BJ (cell line): ENCODE data around the gene TTC16. TPM values are rescaled to one million over a fixed set of nuclear protein-coding genes. Genes with fewer than 3 reads are reported as not detected.

Experiments
- CTCF ChIA-PET: fragments of 350-600 bp; formaldehyde crosslinking; extraction: SDS; loops from one replicate; lab custom pipeline; 2021; ENCODE audit warnings: antibody characterized with exemption, inconsistent platforms; lab: Yijun Ruan, JAX
- POLR2A ChIA-PET: fragments of 300-600 bp; sonication (Branson Sonifier 250); formaldehyde crosslinking; extraction: SDS; loops from one replicate; lab custom pipeline; 2021; ENCODE audit warnings: antibody characterized with exemption; lab: Charles Lee
- DNase-seq: peaks from one replicate; pipeline ENCODE4 v3.0.0-alpha.2; 2011; ENCODE audit warnings: low read depth
- H3K27me3 ChIP-seq: 2 replicates; pipeline ENCODE4 v1.6.0; 2011; ENCODE audit warnings: low read length; ENCODE audit not compliant: control insufficient read depth, insufficient read depth
- H3K36me3 ChIP-seq: 2 replicates; pipeline ENCODE4 v1.5.1; 2011; ENCODE audit warnings: low read length; ENCODE audit not compliant: control insufficient read depth, insufficient read depth
- H3K4me3 ChIP-seq: 2 replicates; pipeline ENCODE4 v1.5.1; 2011; ENCODE audit warnings: low read depth, mild to moderate bottlenecking, control low read depth, low read length
- polyA plus RNA-seq: library from polyadenylated mRNA; depleted of rRNA; stranded (reverse); fragments of >200 nt; gene quantifications from 2 replicates; pipeline ENCODE4 v1.2.3, GENCODE V29; 2011
- TF ChIP-seq, protein P1 (sequence below): IDR thresholded peaks from 2 replicates; pipeline ENCODE4 v1.5.1; 2011; ENCODE audit warnings: low read depth, mild to moderate bottlenecking, control low read depth, inconsistent platforms, low read length, moderate library complexity; ENCODE audit not compliant: insufficient read depth

The TTC16 gene
- polyA plus RNA-seq, 1 experiment = 0.07 TPM

DNA sequence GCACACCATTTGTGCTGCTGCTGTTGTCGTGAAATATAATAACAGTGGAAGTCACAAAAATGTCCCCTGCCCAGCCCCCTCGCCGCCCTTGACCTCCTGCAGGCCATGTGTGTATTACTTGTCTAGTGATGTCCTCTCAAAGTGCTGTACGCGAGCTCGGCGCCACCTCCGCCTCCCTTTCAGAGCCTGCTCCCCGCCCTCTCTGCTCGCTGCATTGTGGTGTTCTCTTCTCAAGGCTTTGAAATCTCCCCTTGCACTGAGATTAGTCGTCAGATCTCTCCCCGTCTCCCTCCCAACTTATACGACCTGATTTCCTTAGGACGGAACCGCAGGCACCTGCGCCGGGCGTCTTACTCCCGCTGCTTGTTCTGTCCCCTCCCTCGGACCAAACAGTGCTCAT lies 23.8 kb upstream of the TTC16 start:
- peaks cover 6% of the 10 kb centered on the region; the same call in 1 of the 2 replicates for H3K36me3 ChIP-seq
- H3K4me3 ChIP-seq = no peak overlapping the region
- DNase-seq = no peak
- no peaks in the 10 kb centered on the region for H3K27me3 ChIP-seq
- POLR2A ChIA-PET = no interaction called here
- TF ChIP-seq, protein P1, sequence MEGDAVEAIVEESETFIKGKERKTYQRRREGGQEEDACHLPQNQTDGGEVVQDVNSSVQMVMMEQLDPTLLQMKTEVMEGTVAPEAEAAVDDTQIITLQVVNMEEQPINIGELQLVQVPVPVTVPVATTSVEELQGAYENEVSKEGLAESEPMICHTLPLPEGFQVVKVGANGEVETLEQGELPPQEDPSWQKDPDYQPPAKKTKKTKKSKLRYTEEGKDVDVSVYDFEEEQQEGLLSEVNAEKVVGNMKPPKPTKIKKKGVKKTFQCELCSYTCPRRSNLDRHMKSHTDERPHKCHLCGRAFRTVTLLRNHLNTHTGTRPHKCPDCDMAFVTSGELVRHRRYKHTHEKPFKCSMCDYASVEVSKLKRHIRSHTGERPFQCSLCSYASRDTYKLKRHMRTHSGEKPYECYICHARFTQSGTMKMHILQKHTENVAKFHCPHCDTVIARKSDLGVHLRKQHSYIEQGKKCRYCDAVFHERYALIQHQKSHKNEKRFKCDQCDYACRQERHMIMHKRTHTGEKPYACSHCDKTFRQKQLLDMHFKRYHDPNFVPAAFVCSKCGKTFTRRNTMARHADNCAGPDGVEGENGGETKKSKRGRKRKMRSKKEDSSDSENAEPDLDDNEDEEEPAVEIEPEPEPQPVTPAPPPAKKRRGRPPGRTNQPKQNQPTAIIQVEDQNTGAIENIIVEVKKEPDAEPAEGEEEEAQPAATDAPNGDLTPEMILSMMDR = no peak
- CTCF ChIA-PET = interaction anchor here (1.2 to 1.8 kb wide), 2 partner anchors 11 to 12 kb away, joined by 3 to 6 read pairs; no protein-coding TSS in a partner anchor

DNA sequence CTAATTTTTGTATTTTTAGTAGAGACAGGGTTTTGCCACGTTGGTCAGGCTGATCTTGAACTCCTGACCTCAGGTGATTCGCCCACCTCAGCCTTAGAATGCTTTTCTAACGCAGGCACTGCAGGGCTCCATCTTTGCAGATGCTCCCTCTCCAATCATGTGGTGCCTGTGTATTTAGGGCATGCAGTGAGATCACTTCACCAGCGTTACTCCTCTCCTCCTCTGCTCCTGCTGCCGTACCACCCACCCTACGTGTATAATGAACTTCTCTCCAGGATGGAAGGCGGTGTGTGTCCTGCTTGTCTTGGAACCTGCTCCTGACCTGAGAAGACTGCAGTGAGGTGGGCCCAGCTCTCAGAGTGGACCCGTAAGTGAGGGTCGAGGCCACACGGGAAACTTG lies 22.7 kb upstream of the TTC16 start:
- POLR2A ChIA-PET = no interaction called here
- Histone ChIP-seq H3K36me3 (peaks cover 6% of the 10 kb centered on the region; the same call in 1 of the 2 replicates), H3K4me3 (no peak overlapping the region), H3K27me3 (no peaks in the 10 kb centered on the region)
- TF ChIP-seq, protein P1 = no peak
- CTCF ChIA-PET = interaction anchor here (0.8 to 1.8 kb wide), 2 partner anchors 12 to 32 kb away, joined by 3 to 6 read pairs; no protein-coding TSS in a partner anchor
- no peak for DNase-seq

DNA sequence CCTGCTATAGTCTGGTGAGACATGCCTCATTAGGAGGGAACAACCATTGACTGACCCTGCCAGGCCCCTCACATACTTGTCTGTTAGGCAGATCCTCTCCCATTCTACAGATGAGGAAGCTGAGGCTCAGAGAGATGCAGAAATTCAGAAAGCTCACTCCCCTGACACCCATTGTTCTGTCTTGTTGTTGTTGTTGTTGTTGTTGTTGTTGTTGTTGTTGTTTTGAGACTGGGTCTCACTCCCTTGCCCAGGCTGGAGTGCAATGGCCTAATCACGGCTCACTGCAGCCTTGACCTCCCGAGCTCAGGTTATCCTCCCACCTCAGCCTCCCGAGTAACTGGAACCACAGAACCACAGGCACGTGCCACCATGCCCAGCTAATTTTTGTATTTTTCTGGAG lies 22.2 kb upstream of the TTC16 start:
- Histone ChIP-seq H3K27me3 (no peaks in the 10 kb centered on the region), H3K4me3 (no peak overlapping the region), H3K36me3 (peaks cover 6% of the 10 kb centered on the region; the same call in 1 of the 2 replicates)
- DNase-seq = no peak
- CTCF ChIA-PET = interaction anchor here (0.8 to 1.0 kb wide), 2 partner anchors 31 to 41 kb away, joined by 3 read pairs; no protein-coding TSS in a partner anchor
- TF ChIP-seq, protein P1 = no peak
- POLR2A ChIA-PET = no interaction called here

DNA sequence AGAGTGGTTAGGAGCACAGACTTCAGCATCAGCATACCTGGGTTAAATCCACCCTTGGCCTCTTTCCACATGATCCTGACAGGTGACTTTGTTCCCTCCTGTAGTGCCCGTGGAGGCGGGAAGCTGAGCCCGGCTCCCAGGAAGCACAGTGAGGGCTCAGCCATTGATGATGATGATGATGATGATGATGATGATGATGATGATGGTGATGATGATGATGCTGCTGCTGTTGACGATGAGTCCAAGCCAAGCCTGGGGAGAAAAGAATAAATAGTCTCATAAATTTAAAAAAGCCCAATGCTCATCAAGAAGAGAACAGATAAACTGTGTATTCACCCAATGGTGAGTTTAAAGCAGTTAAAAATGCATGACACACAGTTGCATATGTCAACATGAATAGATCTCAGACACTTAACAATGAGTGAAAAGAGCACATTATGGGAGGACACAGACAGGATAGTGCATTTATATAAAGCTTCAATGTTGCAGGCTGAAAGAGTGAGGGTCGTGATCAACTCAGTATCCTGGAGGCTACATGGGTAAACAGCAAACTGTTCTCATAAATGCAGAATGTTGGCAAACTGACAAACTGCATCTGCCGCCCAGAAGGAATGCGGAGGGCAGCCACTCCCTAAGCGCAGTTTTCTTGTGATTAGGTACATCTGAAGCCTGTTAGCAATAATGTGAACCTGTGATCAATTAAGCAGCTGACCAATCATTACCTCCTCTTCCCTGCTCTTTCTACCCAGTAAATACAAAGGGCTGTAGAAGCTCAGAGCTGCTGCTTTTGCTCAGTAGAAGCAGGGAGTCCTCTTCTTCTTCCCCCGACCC lies 20.8 kb upstream of the TTC16 start:
- Histone ChIP-seq H3K36me3 (peaks cover 5% of the 10 kb centered on the region; the same call in 1 of the 2 replicates), H3K27me3 (no peaks in the 10 kb centered on the region), H3K4me3 (no peak overlapping the region)
- TF ChIP-seq, protein P1 = no peak
- DNase-seq = peak; percentile 50
- ChIA-PET CTCF (interaction anchor here (0.9 to 1.5 kb wide), 2 partner anchors 8 to 16 kb away, joined by 3 to 4 read pairs; no protein-coding TSS in a partner anchor), POLR2A (no interaction called here)

DNA sequence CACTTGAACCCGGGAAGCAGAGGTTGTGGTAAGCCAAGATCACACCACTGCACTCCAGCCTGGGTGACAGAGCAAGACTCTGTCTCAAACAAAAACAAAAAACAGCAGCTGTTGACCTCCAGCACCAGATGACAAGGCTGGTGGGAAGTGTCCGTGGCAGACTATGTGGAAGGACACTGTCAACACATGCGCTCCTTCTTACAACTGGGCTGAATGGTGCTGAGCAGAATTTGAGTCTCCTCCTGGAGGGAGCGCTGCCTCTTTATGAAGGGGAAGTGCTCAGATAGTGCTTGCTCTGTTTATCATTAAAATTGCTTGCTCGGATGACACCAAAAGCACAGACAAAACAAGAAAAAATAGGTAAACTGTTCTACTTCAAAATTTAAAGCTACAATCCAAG lies 18.3 kb upstream of the TTC16 start:
- TF ChIP-seq, protein P1 = no peak
- CTCF ChIA-PET = no interaction called here
- POLR2A ChIA-PET = no interaction called here
- Histone ChIP-seq H3K36me3 (no peaks in the 10 kb centered on the region), H3K27me3 (no peaks in the 10 kb centered on the region), H3K4me3 (no peak overlapping the region)
- DNase-seq = no peak
